Nephron progenitor cell (in vitro differentiated cells): Measurements from ENCODE around the gene GPSM1.

Source experiments
- DNase-seq: peaks from one replicate; pipeline ENCODE4 v3.0.0; 2021
- H3K27ac Mint-ChIP-seq: 2 replicates; pipeline ENCODE4 v1.8.0; 2021; ENCODE audit warnings: mild to moderate bottlenecking, moderate library complexity, mixed read lengths
- H3K27me3 Mint-ChIP-seq: 2 replicates; pipeline ENCODE4 v1.8.0; 2021; ENCODE audit warnings: mild to moderate bottlenecking, low read depth, mixed read lengths; ENCODE audit not compliant: poor library complexity
- H3K36me3 Mint-ChIP-seq: 2 replicates; pipeline ENCODE4 v1.8.0; 2021; ENCODE audit warnings: low read depth, mixed read lengths
- H3K4me1 Mint-ChIP-seq: 2 replicates; pipeline ENCODE4 v1.8.0; 2021; ENCODE audit warnings: mixed read lengths
- H3K4me3 Mint-ChIP-seq: 2 replicates; pipeline ENCODE4 v1.8.0; 2021; ENCODE audit warnings: mild to moderate bottlenecking, moderate library complexity, mixed read lengths
- H3K9me3 Mint-ChIP-seq: 2 replicates; pipeline ENCODE4 v1.8.0; 2021; ENCODE audit warnings: mild to moderate bottlenecking, moderate library complexity, mixed read lengths
- CTCF ChIP-seq: fragments of 200-600 bp; sonication (generic); IDR thresholded peaks from 2 replicates; pipeline ENCODE4 v1.5.0; 2021; ENCODE audit warnings: antibody characterized with exemption

GPSM1 gene

GRCh38 chr9:136297016-136297691 is 30.2 kb upstream of the GPSM1 start:
- H3K27me3 Mint-ChIP-seq, result peaks cover 52% of the 10 kb centered on the region
- H3K36me3 Mint-ChIP-seq, result no peaks in the 10 kb centered on the region
- TF ChIP-seq CTCF, result no peak
- H3K9me3 Mint-ChIP-seq, result no peaks in the 10 kb centered on the region
- H3K4me3 Mint-ChIP-seq, result no peak overlapping the region
- H3K27ac Mint-ChIP-seq, result no peak overlapping the region
- peaks cover 21% of the 10 kb centered on the region for H3K4me1 Mint-ChIP-seq
- no peak for DNase-seq

- H3K27ac Mint-ChIP-seq, result no peak overlapping the region
- no peak for DNase-seq
- H3K27me3 Mint-ChIP-seq, result peaks cover 52% of the 10 kb centered on the region
- no peaks in the 10 kb centered on the region for H3K36me3 Mint-ChIP-seq
- peaks cover 21% of the 10 kb centered on the region for H3K4me1 Mint-ChIP-seq
- no peak overlapping the region for H3K4me3 Mint-ChIP-seq
- H3K9me3 Mint-ChIP-seq, result no peaks in the 10 kb centered on the region
- TF ChIP-seq CTCF, result no peak
These were observed 29.3 kb upstream of the GPSM1 start for GRCh38 chr9:136297766-136298735.

GRCh38 chr9:136299116-136299515 is 28.2 kb upstream of the GPSM1 start:
- no peak for DNase-seq
- H3K4me3 Mint-ChIP-seq, result no peak overlapping the region
- peaks cover 21% of the 10 kb centered on the region for H3K4me1 Mint-ChIP-seq
- H3K9me3 Mint-ChIP-seq, result no peaks in the 10 kb centered on the region
- no peaks in the 10 kb centered on the region for H3K36me3 Mint-ChIP-seq
- H3K27ac Mint-ChIP-seq, result no peak overlapping the region
- peaks cover 52% of the 10 kb centered on the region for H3K27me3 Mint-ChIP-seq
- TF ChIP-seq CTCF, result no peak

- H3K4me3 Mint-ChIP-seq, result no peak overlapping the region
- DNase-seq, result no peak
- H3K27me3 Mint-ChIP-seq, result peaks cover 52% of the 10 kb centered on the region
- H3K36me3 Mint-ChIP-seq, result no peaks in the 10 kb centered on the region
- TF ChIP-seq CTCF, result no peak
- H3K4me1 Mint-ChIP-seq, result peaks cover 21% of the 10 kb centered on the region
- no peaks in the 10 kb centered on the region for H3K9me3 Mint-ChIP-seq
- no peak overlapping the region for H3K27ac Mint-ChIP-seq
These were observed 27.8 kb upstream of the GPSM1 start for GRCh38 chr9:136299541-136299940.

GRCh38 chr9:136300016-136300545 is 27.3 kb upstream of the GPSM1 start:
- Mint-ChIP-seq H3K4me1 (peaks cover 20% of the 10 kb centered on the region), H3K27ac (no peak overlapping the region), H3K4me3 (no peak overlapping the region), H3K27me3 (peaks cover 52% of the 10 kb centered on the region), H3K36me3 (no peaks in the 10 kb centered on the region), H3K9me3 (no peaks in the 10 kb centered on the region)
- TF ChIP-seq CTCF, result no peak
- no peak for DNase-seq
